GM12878 (cell line): ENCODE measurements around the gene OSCP1. TPM values are rescaled to one million over a fixed set of nuclear protein-coding genes. Genes with fewer than 3 reads are reported as not detected.
A peak's percentile ranks its signal among the peaks of the same experiment; 100 is the strongest.

ENCODE experiments used
- ATF7 ChIP-seq: fragments of 450-650 bp; IDR thresholded peaks from 2 replicates; pipeline ENCODE4 v1.6.1; 2016; ENCODE audit warnings: low read depth, mild to moderate bottlenecking
- CBFB ChIP-seq: IDR thresholded peaks from 2 replicates; pipeline ENCODE4 v1.6.1; 2016; ENCODE audit warnings: antibody characterized with exemption, low read depth
- CEBPB ChIP-seq, 2 experiments: fragments of 150-350 bp in 1 of 2; IDR thresholded peaks; 2 replicates each; pipeline ENCODE4 v1.6.1; 2012 to 2014; ENCODE audit warnings: low read depth in 2 of 2, low read length in 2 of 2, borderline replicate concordance in 1 of 2, inconsistent platforms in 1 of 2
- CREM ChIP-seq: IDR thresholded peaks from 2 replicates; pipeline ENCODE4 v1.6.1; 2014; ENCODE audit warnings: antibody characterized with exemption, low read depth
- ELK1 ChIP-seq: IDR thresholded peaks from 2 replicates; pipeline ENCODE4 v1.6.1; 2012; ENCODE audit warnings: low read depth, low read length, improper control_type of control experiment
- ETV6 ChIP-seq, 2 experiments: fragments of 450-650 bp in 1 of 2; IDR thresholded peaks in 1 of 2; conservative IDR thresholded peaks in 1 of 2; 2 replicates each; pipeline ENCODE4 v1.6.1; 2014; ENCODE audit warnings: antibody characterized with exemption in 1 of 2, borderline replicate concordance in 1 of 2, low read depth in 1 of 2, mild to moderate bottlenecking in 1 of 2, moderate library complexity in 1 of 2
- EZH2 ChIP-seq: IDR thresholded peaks from 2 replicates; pipeline ENCODE4 v1.6.1; 2012; ENCODE audit warnings: low read depth, mild to moderate bottlenecking, control low read depth, inconsistent platforms, low read length, borderline replicate concordance; ENCODE audit not compliant: control insufficient read depth
- HDGF ChIP-seq: fragments of 450-650 bp; IDR thresholded peaks from 2 replicates; pipeline ENCODE4 v1.6.1; 2016; ENCODE audit warnings: antibody characterized with exemption
- IKZF2 ChIP-seq, 2 experiments: fragments of 450-650 bp; IDR thresholded peaks; 2 replicates each; pipeline ENCODE4 v1.6.1; 2017; ENCODE audit warnings: mild to moderate bottlenecking in 2 of 2, moderate library complexity in 2 of 2
- IRF4 ChIP-seq: IDR thresholded peaks from 2 replicates; pipeline ENCODE4 v1.6.1; 2011; ENCODE audit warnings: low read depth, low read length
- KDM1A ChIP-seq: fragments of 200-600 bp; sonication (generic); IDR thresholded peaks from 2 replicates; pipeline ENCODE4 v1.6.1; 2016; ENCODE audit warnings: borderline replicate concordance
- LARP7 ChIP-seq: fragments of 450-650 bp; IDR thresholded peaks from 2 replicates; pipeline ENCODE4 v1.6.1; 2017; ENCODE audit warnings: mild to moderate bottlenecking
- MYC ChIP-seq: IDR thresholded peaks from 2 replicates; pipeline ENCODE4 v1.6.1; 2011; ENCODE audit warnings: mild to moderate bottlenecking, low read length, moderate library complexity, inconsistent platforms; ENCODE audit not compliant: insufficient read depth, insufficient replicate concordance, insufficient read length, severe bottlenecking
- NR2F1 ChIP-seq: fragments of 450-650 bp; conservative IDR thresholded peaks from 2 replicates; pipeline ENCODE4 v1.6.1; 2017; ENCODE audit warnings: mild to moderate bottlenecking
- PAX5 ChIP-seq: IDR thresholded peaks from 2 replicates; pipeline ENCODE4 v1.6.1; 2011; ENCODE audit warnings: low read depth, low read length, borderline replicate concordance
- RELB ChIP-seq: fragments of 450-650 bp; IDR thresholded peaks from 2 replicates; pipeline ENCODE4 v1.6.1; 2017; ENCODE audit warnings: low read depth, mild to moderate bottlenecking, moderate library complexity
- SIN3A ChIP-seq: IDR thresholded peaks from 2 replicates; pipeline ENCODE4 v1.6.1; 2012; ENCODE audit warnings: low read depth, low read length, improper control_type of control experiment
- SMC3 ChIP-seq: IDR thresholded peaks from 2 replicates; pipeline ENCODE4 v1.6.1; 2011; ENCODE audit warnings: low read length, improper control_type of control experiment, borderline replicate concordance
- STAT3 ChIP-seq: IDR thresholded peaks from 2 replicates; pipeline ENCODE4 v1.6.1; 2011; ENCODE audit warnings: low read depth, low read length, improper control_type of control experiment
- ZNF207 ChIP-seq: fragments of 450-650 bp; IDR thresholded peaks from 2 replicates; pipeline ENCODE4 v1.6.1; 2014; ENCODE audit warnings: antibody characterized with exemption, mild to moderate bottlenecking, borderline replicate concordance
- polyA plus RNA-seq, 11 experiments: library from polyadenylated mRNA; depleted of rRNA in 4 of 11; unstranded in 6 of 11; stranded (reverse) in 5 of 11; fragments of >200 nt; fragmentation: Nextera tagmentation in 4 of 11; fragmentation: Illumina TruSeq in 1 of 11; extraction: Ambion mirVana in 4 of 11; extraction: Trizol in 1 of 11; gene quantifications; 1 replicate in 1 of 11; 2 replicates in 10 of 11; pipeline versions ENCODE4 v1.2.1 to v1.2.3, GENCODE V29; 2011 to 2016; ENCODE audit warnings: inconsistent platforms in 2 of 11, missing spikeins in 2 of 11, low read depth in 1 of 11
- total RNA-seq, 4 experiments: library from RNA; depleted of rRNA in 3 of 4; stranded (reverse); fragments of >200 nt in 3 of 4; fragmentation: Illumina TruSeq in 1 of 4; extraction: Trizol in 1 of 4; gene quantifications; 2 replicates each; pipeline versions ENCODE4 v1.2.1 to v1.2.3, GENCODE V29; 2013 to 2021
- TF ChIP-seq, protein P1 (sequence below): IDR thresholded peaks from 2 replicates; pipeline ENCODE4 v1.6.1; 2012; ENCODE audit warnings: mild to moderate bottlenecking, low read depth, low read length
- TF ChIP-seq, protein P2 (sequence below): fragments of 450-650 bp; IDR thresholded peaks from 2 replicates; pipeline ENCODE4 v1.6.1; 2017; ENCODE audit warnings: borderline replicate concordance

Gene OSCP1
- total and polyA plus RNA-seq, 10 of the 15 experiments (the other 5 are each of a cell fraction or from before 2014, with no cell fraction given): 1.8 to 5.9 (median 3.0) TPM

DNA sequence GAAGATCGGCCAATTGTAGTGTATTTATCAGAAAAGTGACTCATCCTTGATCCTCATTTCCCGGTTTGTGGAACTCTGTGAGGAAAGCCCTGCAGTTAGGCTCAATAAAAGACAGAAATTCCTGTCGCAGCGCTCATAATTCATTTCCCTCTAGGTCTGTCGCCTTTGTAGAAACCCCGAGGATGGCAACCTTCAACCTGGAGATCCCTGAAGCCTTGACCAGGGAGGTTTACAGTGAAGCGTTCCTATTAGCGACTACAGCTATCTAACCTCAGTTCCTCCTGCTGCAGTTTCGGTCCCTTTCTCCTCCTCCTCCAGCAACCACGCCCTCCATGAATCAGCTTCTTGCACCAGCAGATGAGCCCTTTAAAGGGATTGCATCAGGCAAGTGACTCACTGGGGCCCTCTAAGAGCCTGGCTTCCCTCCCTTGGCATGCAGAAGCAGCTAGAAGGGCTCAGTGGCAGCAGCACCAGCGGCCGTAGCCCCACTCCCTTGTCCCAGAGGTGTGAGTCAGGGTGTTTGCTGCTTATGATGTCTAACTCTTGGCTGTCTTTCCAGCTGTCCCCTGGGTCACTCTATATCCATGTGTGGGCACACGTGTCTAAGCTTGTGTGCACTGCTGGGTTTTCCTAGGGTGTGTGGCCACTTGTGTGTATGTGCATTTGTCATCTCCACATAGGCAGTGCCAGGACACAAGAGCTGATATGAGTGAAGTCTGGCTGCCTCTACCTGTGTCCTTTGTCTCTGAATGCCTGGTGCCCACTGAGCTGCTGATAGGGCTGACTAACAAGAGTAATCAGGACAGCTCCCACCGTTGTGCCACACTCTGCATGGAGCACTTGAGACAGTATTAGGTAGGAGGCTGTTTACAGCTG lies 63.7 kb downstream of the OSCP1 start (continued):
- TF ChIP-seq, protein P1, sequence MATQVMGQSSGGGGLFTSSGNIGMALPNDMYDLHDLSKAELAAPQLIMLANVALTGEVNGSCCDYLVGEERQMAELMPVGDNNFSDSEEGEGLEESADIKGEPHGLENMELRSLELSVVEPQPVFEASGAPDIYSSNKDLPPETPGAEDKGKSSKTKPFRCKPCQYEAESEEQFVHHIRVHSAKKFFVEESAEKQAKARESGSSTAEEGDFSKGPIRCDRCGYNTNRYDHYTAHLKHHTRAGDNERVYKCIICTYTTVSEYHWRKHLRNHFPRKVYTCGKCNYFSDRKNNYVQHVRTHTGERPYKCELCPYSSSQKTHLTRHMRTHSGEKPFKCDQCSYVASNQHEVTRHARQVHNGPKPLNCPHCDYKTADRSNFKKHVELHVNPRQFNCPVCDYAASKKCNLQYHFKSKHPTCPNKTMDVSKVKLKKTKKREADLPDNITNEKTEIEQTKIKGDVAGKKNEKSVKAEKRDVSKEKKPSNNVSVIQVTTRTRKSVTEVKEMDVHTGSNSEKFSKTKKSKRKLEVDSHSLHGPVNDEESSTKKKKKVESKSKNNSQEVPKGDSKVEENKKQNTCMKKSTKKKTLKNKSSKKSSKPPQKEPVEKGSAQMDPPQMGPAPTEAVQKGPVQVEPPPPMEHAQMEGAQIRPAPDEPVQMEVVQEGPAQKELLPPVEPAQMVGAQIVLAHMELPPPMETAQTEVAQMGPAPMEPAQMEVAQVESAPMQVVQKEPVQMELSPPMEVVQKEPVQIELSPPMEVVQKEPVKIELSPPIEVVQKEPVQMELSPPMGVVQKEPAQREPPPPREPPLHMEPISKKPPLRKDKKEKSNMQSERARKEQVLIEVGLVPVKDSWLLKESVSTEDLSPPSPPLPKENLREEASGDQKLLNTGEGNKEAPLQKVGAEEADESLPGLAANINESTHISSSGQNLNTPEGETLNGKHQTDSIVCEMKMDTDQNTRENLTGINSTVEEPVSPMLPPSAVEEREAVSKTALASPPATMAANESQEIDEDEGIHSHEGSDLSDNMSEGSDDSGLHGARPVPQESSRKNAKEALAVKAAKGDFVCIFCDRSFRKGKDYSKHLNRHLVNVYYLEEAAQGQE: no peak
- TF ChIP-seq SIN3A: peak; percentile 85
- TF ChIP-seq RELB: peak; percentile 76; the same call in 1 of the 2 replicates
- peak; percentile 40; the same call in 1 of the 2 replicates for TF ChIP-seq IRF4
- peak; percentile 63; the same call in 1 of the 2 replicates for TF ChIP-seq ZNF207
- TF ChIP-seq NR2F1: peak; percentile 33; the same call in 1 of the 2 replicates
- no peak for TF ChIP-seq CREM
- TF ChIP-seq SMC3: peak; percentile 14; the same call in 1 of the 2 replicates
- no peak for TF ChIP-seq MYC
- TF ChIP-seq EZH2: no peak
- peak; percentile 40 for TF ChIP-seq CBFB
- peak; percentile 53; the same call in 1 of the 2 replicates for TF ChIP-seq LARP7
- TF ChIP-seq, protein P2, sequence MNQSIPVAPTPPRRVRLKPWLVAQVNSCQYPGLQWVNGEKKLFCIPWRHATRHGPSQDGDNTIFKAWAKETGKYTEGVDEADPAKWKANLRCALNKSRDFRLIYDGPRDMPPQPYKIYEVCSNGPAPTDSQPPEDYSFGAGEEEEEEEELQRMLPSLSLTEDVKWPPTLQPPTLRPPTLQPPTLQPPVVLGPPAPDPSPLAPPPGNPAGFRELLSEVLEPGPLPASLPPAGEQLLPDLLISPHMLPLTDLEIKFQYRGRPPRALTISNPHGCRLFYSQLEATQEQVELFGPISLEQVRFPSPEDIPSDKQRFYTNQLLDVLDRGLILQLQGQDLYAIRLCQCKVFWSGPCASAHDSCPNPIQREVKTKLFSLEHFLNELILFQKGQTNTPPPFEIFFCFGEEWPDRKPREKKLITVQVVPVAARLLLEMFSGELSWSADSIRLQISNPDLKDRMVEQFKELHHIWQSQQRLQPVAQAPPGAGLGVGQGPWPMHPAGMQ: no peak
- peak; percentile 37; the same call in 1 of the 2 replicates for TF ChIP-seq HDGF
- TF ChIP-seq STAT3: no peak
- TF ChIP-seq ETV6 (conservative IDR thresholded peaks at IDR 0.05 in 1 of 2, IDR thresholded peaks at IDR 0.05 in 1 of 2; ENCODE audit: borderline replicate concordance in 1 of 2, low read depth in 1 of 2): no peak; a peak in 1 of 4 replicates
- no peak for TF ChIP-seq ELK1
- TF ChIP-seq PAX5: peak; percentile 45; the same call in 1 of the 2 replicates
- TF ChIP-seq ATF7: peak; percentile 83
- peak in 1 of 2 experiments; percentile 92; a peak in 2 of 4 replicates for TF ChIP-seq CEBPB (IDR thresholded peaks at IDR 0.05; ENCODE audit: borderline replicate concordance in 1 of 2, low read depth in 2 of 2, low read length in 2 of 2)
- TF ChIP-seq KDM1A: no peak
- peak; percentile 58 to 73; a peak in 2 of 4 replicates for TF ChIP-seq IKZF2 (IDR thresholded peaks at IDR 0.05)
